ENCODE measurements around the gene BMPR1B. TPM values are rescaled to one million over a fixed set of nuclear protein-coding genes. Genes with fewer than 3 reads are reported as not detected.

Gene BMPR1B
- total RNA-seq, 4 donors from 2014 or later, result 0.46 to 1.3 (median 0.88) TPM

DNA sequence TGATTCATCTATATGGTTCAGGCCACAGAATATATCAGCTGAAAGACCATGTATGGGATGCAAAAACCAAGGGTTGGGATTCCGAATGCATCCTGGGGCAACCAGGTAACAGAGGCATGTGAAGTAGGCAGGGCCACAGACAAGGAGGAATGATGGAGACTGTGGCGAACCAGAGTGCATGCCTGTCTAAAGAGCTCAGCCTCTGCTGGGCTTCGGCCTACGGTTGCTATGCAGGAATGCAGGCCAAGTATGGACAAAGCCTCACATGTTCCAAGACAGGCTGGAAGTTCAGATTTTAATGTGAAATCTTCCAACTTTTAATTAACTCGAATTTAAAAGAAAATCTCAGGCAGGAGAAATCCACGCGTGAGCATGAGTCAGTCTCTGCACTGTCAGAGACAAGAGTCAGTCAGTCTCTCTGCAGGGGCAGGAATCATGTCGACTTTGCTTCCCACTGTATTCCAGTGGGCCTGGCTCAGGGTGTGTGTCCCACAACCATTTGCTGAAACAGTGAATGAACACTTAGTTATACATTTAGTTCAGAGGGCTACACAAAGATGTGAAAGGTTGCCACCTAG, 446.6 kb downstream of the BMPR1B start:
- no peak for DNase-seq (ENCODE audit: low spot score in 2 of 2)
- TF ChIP-seq, protein P1, sequence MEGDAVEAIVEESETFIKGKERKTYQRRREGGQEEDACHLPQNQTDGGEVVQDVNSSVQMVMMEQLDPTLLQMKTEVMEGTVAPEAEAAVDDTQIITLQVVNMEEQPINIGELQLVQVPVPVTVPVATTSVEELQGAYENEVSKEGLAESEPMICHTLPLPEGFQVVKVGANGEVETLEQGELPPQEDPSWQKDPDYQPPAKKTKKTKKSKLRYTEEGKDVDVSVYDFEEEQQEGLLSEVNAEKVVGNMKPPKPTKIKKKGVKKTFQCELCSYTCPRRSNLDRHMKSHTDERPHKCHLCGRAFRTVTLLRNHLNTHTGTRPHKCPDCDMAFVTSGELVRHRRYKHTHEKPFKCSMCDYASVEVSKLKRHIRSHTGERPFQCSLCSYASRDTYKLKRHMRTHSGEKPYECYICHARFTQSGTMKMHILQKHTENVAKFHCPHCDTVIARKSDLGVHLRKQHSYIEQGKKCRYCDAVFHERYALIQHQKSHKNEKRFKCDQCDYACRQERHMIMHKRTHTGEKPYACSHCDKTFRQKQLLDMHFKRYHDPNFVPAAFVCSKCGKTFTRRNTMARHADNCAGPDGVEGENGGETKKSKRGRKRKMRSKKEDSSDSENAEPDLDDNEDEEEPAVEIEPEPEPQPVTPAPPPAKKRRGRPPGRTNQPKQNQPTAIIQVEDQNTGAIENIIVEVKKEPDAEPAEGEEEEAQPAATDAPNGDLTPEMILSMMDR (IDR thresholded peaks at IDR 0.05), result no peak
- H3K4me3 ChIP-seq (ENCODE audit: low read depth, poor library complexity, severe bottlenecking), result no peak overlapping the region
- 82 to 87% methylated on average over 8 of the region's 8 CpGs for WGBS, 2 donors
- intact Hi-C loops (cut with DNase I; ENCODE audit: low total_unique reads), result no loop called here

DNA sequence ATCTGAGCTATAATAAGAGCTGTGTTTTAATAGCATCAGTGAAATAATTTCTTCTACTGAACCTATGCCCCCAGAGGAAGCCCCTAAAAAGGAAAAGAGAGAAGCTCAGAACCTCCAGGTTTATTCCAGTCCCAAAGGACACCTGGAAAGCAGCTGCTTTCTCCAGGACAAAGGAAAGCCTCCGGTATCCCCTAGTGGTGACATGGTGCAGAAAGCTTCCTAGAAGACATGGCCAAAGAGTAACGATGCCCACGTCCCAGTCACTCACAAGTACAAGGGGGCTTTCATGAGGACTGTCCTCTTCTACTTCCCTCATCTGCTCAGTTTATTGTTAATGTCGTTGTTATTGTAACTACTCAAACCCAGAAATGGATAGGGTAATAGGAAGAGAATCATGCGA, 447.1 kb downstream of the BMPR1B start:
- 38 to 77% methylated on average over 5 of the region's 5 CpGs for WGBS, 2 donors
- DNase-seq (ENCODE audit: low spot score in 2 of 2), result no peak
- intact Hi-C loops (cut with DNase I; ENCODE audit: low total_unique reads), result no loop called here
- TF ChIP-seq, protein P1 (IDR thresholded peaks at IDR 0.05), result no peak
- TF ChIP-seq POLR2A (IDR thresholded peaks at IDR 0.05), result no peak
- no peak overlapping the region for H3K4me3 ChIP-seq (ENCODE audit: low read depth, poor library complexity, severe bottlenecking)

All from lower leg skin (tissue), 4 donors.